Right cardiac atrium (tissue), 5 donors: ENCODE results near the gene ATP1A2. TPM values are rescaled to one million over a fixed set of nuclear protein-coding genes. Genes with fewer than 3 reads are reported as not detected.
"Not testable (repeated sequence)": the region's sequence is repeated elsewhere in the genome, so short reads cannot be mapped to it uniquely, and the experiment has no call there.

ENCODE experiments used
- ATAC-seq, 2 donors: fragments of 200-7000 bp; cut with Tn5 transposase; one replicate each; pipeline versions ENCODE4 v1.8.0 to v1.9.1; 2020; ENCODE audit warnings: moderate library complexity in 2 of 2, mild to moderate bottlenecking in 1 of 2
- DNase-seq, 3 donors: peaks; one replicate each; pipeline ENCODE4 v3.0.0-alpha.2; 2020
- H3K27ac ChIP-seq: one replicate; pipeline ENCODE4 v1.5.1; 2013; ENCODE audit warnings: mild to moderate bottlenecking, low read length, control low read depth, moderate library complexity
- H3K27me3 ChIP-seq: one replicate; pipeline ENCODE4 v1.6.1; 2013; ENCODE audit not compliant: control insufficient read depth, insufficient read depth
- H3K4me1 ChIP-seq: one replicate; pipeline ENCODE4 v1.6.1; 2013; ENCODE audit warnings: low read length; ENCODE audit not compliant: control insufficient read depth, insufficient read depth
- H3K4me3 ChIP-seq: one replicate; pipeline ENCODE4 v1.5.1; 2013; ENCODE audit warnings: low read length, control low read depth
- H3K9me3 ChIP-seq: one replicate; pipeline ENCODE4 v1.6.1; 2013; ENCODE audit warnings: low read length; ENCODE audit not compliant: control insufficient read depth
- WGBS: extraction: QIAGEN DNeasy Blood & Tissue Kit; methylation state at CpG from one replicate; pipeline ENCODE4 v1.1.7; 2013; 5-methylcytosine and 5-hydroxymethylcytosine counted together
- intact Hi-C, 4 donors: fragments of 100-400 bp; cut with DNase I; formaldehyde crosslinking; loops; one replicate each; pipeline versions ENCODE4 v1.11.0 to v1.14.0; 2022 to 2023
- polyA plus RNA-seq: library from polyadenylated mRNA; stranded (reverse); fragments of 200-250 nt; gene quantifications from one replicate; pipeline ENCODE4 v1.2.3, GENCODE V29; 2013
- total RNA-seq, 4 donors: library from RNA; stranded (reverse); fragmentation: NEBNext Ultra II Directional; extraction: Animal tissue kit (Norgen Biotek cat#: 25700); gene quantifications; one replicate each; pipeline ENCODE4 v1.2.1, GENCODE V29; 2021
- donor health status: healthy with polysubstance abuse.
- donor health status: DM: no; HTN: yes; CAD: no.
- donor health status: DM: no; HTN: no; CAD: no.
- donor health status: DM: no; HTN: yes; CAD: no; lungs with severe emphysema.
- donor health status: DM: yes; HTN: yes; CAD: no.

ATP1A2 gene
- total and polyA plus RNA-seq, 5 donors: 89.6 to 323 (median 251) TPM

DNA sequence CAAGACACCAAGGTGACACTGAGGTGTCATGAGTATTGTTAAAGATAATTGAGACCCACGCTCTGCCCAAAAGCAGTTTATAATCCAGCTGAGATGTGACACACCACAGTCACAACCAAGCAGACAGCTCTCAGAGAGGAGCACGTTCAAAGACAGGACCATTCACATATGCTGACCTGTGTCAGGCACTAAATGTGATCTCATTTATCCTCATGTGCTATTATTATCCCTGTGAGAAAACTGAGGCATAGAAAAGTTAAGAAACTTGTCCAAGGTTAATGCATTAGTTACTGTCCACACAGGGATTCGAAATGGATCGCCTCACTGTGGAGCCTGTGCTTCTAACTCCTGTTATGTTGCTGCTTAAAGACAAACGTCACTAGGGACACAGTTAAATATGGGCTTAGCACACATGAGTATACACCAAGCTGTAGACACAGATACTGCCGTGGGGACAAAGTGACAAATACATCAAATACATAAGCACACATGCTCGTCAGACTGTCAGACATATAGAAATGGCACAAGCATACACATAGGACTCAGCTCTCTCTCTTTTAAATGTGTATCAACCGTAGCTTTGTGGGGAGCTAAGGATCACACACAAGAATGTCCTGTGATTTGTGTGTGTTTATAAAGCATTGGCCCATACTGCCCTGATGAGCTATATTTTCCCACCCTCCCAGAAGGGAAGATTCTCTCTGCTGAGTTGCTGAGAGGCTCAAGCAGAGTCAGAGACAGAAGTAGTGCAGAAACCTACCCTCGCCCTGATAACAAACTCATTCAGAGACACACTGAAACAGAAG lies 13.6 kb upstream of the ATP1A2 start:
- no peak for ATAC-seq
- WGBS: 55% methylated on average over 9 of the region's 9 CpGs
- Histone ChIP-seq H3K4me1 (peaks cover 2% of the 10 kb centered on the region), H3K27ac (peak overlapping the region; percentile 74), H3K4me3 (no peak overlapping the region), H3K27me3 (no peaks in the 10 kb centered on the region), H3K9me3 (no peaks in the 10 kb centered on the region)
- DNase-seq: no peak
- intact Hi-C loops: loop anchor here in 2 of 4 donors (5.0 to 10.0 kb wide), 6 partner anchors 90 to 273 kb away; partner anchors contain the start of gene CASQ1 (in 1 of the 2)

DNA sequence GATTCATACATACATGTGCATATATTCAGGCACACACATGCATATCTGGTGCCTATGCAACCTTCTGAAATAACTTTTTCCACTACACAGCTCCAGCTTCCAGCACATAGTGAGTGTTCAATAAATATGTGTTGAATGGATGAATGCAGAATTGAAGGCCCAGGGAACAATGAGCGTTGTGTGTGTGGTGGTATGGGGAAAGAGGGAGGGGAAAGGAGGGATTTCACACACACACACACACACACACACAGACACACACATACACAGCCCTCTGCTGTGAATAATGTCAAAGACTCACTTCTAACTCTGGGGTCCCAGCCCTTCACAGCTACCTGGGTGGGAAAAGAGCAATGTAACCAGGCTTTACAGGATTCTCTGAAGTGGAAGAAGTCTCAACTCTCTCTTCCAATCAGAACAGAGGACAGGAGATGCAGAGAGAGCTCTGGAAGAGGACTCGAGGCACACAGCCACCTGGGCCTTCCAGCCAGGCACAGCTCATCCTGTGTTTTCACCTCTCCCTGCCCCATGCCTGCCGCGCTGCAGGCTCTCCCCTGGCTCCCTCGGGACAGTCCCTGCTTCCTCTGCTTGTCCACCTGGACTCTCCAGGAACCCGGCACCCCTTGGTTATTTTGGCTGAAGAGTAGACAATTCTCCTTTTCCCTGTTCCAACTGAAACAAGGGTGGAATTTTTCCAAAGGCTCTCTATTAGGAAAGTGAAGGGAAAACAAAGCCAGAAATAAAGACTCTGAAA lies 11.7 kb upstream of the ATP1A2 start:
- ATAC-seq (no peak), DNase-seq (no peak)
- Histone ChIP-seq H3K4me1 (no peaks in the 10 kb centered on the region), H3K27me3 (no peaks in the 10 kb centered on the region), H3K9me3 (no peaks in the 10 kb centered on the region), H3K27ac (no peak overlapping the region), H3K4me3 (no peak overlapping the region)
- intact Hi-C loops: loop anchor here in 2 of 4 donors (5.0 to 10.0 kb wide), 6 partner anchors 88 to 271 kb away; partner anchors contain the start of gene CASQ1 (in 1 of the 2)
- 46% methylated on average over 6 of the region's 6 CpGs for WGBS

DNA sequence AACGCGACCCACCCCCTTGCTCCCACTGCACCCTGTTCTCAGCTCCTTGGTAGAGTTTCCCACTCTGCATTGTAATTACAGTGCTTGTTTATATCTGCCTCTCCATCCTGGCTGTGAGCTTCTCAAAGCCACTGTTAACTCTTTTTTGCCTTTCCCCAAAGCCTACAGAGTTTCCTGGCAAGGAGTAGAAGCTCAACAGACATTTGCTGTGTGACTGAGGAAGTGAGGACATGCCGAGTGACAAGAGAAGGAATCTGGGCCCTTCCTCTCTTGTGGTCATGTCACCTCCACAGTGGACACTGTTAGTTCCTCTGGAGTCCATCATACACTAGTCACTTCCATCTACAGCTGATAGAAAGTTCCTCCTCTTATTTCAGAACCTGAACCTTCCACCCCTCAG lies 11.1 kb upstream of the ATP1A2 start:
- no peaks in the 10 kb centered on the region for H3K4me1 ChIP-seq
- 58% methylated on average over 3 of the region's 3 CpGs for WGBS
- H3K27me3 ChIP-seq: no peaks in the 10 kb centered on the region
- H3K27ac ChIP-seq: no peak overlapping the region
- ATAC-seq (no peak), DNase-seq (no peak)
- intact Hi-C loops: loop anchor here in 2 of 4 donors (5.0 to 10.0 kb wide), 6 partner anchors 88 to 270 kb away; partner anchors contain the start of gene CASQ1 (in 1 of the 2)
- H3K9me3 ChIP-seq: no peaks in the 10 kb centered on the region
- H3K4me3 ChIP-seq: no peak overlapping the region

DNA sequence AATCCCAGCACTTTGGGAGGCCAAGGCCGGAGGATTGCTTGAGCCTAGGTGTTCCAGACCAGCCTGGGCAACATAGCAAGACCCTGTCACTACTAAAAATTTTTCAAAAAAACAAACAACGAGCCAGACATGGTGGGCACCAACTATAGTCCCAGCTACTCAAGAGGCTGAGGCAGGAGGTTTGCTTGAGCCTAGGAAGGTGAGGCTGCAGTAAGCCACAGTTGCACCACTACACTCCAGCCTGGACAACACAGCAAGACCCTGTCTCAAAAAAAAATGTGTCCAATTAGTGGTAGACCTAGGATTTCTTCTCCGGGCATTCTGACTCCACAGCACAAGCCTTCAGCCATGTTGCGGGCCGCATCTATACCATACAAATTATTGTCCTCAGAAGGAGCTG lies 10.4 kb upstream of the ATP1A2 start:
- 95% methylated on average over 5 of the region's 5 CpGs for WGBS
- no peak overlapping the region for H3K4me3 ChIP-seq
- H3K27ac ChIP-seq: no peak overlapping the region
- intact Hi-C loops: loop anchor here in 1 of 4 donors (10.0 kb wide), 3 partner anchors 110 to 270 kb away; no protein-coding TSS in a partner anchor
- ATAC-seq (no peak), DNase-seq (no peak)
- no peaks in the 10 kb centered on the region for H3K9me3 ChIP-seq
- H3K4me1 ChIP-seq: no peaks in the 10 kb centered on the region
- H3K27me3 ChIP-seq: no peaks in the 10 kb centered on the region

DNA sequence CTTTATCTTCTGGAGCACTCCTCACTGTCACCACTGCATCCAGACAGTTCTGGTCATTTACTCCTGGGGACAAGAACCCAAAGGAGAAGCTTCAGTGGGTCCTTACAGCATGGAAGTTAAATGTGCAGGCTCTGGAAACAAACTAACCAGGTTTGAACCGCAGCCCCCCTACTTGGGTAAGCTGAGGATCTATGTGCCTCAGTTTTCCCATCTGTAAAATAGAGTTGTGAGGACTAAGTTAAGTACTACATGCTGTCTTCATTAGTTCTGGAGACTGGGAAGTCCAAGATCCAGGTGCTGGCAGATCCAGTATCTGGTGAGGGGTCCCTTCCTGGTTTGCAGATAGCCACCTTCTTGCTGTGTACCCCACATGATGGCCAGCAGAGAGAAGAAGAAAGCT lies 8.0 kb upstream of the ATP1A2 start:
- DNase-seq: no peak
- 96% methylated on average over 1 of the region's 1 CpG for WGBS
- Histone ChIP-seq H3K4me3 (no peak overlapping the region), H3K27ac (no peak overlapping the region), H3K27me3 (no peaks in the 10 kb centered on the region), H3K4me1 (peaks cover 2% of the 10 kb centered on the region), H3K9me3 (no peaks in the 10 kb centered on the region)
- no peak for ATAC-seq
- intact Hi-C loops: loop anchor here in 1 of 4 donors (10.0 kb wide), 3 partner anchors 107 to 267 kb away; no protein-coding TSS in a partner anchor

DNA sequence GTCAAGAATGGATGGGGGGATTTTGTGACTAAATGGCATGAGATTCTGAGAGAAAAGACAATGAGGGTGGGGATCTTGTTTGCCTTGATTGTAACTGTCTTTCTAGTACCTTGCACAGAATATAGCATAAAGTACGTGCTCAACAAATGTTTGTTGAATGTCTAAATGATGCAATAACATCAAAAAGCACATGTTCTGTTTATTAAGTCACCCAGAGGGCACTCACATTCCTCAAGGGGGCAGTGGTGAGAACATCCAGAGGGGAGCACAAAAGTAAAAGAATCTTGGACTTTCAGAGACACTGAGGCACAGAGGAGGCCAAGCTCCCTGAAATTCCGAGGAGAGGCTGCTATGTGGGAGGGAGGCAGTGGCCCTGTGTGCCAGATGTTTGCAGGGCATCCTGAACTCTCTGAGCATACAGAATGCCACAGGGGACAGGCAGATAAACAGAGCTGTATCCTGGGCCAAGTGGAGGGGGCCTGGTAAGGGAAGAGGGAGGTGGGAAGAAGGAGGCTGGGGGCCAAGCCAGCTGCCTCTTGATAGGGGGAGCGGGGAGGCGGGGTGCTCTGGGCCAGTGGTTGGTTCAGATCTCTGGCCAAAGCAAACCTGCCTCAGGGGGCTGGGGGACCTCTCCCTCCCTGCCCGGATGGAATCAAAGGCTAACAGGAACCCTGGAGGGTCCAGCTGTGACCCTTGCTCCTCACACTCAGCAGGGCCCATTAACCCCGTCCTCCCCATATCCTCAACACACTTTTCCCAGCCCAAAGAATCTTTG lies 6.5 kb upstream of the ATP1A2 start:
- no peak overlapping the region for H3K4me3 ChIP-seq
- H3K27ac ChIP-seq: no peak overlapping the region
- H3K27me3 ChIP-seq: no peaks in the 10 kb centered on the region
- no peak for ATAC-seq
- WGBS: 33% methylated on average over 6 of the region's 6 CpGs
- H3K4me1 ChIP-seq: peaks cover 2% of the 10 kb centered on the region
- DNase-seq: peak in 1 of 3 donors; percentile 65
- H3K9me3 ChIP-seq: no peaks in the 10 kb centered on the region
- intact Hi-C loops: loop anchor here in 1 of 4 donors (10.0 kb wide), 3 partner anchors 106 to 266 kb away; no protein-coding TSS in a partner anchor

DNA sequence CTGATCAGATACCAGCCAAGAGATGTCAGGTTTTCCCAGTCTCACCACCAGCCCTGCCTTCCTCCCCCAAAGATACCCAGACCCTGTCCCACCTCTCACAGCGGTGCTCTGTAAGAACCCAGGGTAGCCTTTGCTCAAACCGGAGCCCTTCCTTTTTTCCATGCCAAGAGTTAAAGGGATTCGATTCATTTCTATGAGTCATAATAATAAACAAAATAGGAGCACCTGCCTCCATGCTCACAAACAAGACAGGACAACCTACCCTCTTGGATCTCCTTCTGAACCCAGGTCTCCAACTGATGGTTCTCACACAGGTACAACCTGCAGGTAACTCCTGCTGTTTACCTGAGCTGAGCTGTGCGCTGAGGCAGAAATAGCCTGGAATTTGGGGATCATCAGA lies 5.9 kb upstream of the ATP1A2 start:
- no peak overlapping the region for H3K4me3 ChIP-seq
- ATAC-seq: no peak
- intact Hi-C loops: loop anchor here in 1 of 4 donors (10.0 kb wide), 3 partner anchors 105 to 265 kb away; no protein-coding TSS in a partner anchor
- 55% methylated on average over 4 of the region's 4 CpGs for WGBS
- H3K4me1 ChIP-seq: peaks cover 2% of the 10 kb centered on the region
- H3K27me3 ChIP-seq: no peaks in the 10 kb centered on the region
- H3K9me3 ChIP-seq: no peaks in the 10 kb centered on the region
- H3K27ac ChIP-seq: no peak overlapping the region
- peak in 1 of 3 donors; percentile 35 for DNase-seq

DNA sequence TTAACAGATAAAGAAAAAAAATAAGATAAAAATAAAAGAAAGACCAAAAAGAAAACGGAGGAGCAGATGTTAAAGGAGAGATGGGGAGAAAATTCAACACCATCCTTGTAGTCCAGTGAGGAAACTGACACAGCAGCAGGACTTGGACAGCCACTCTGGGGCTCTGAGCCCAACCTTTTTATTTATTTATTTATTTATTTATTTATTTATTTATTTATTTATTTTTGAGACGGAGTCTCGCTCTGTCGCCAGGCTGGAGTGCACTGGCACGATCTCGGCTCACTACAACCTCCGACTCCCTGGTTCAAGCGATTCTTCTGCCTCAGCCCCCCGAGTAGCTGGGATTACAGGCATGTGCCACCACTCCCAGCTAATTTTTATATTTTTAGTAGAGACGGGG lies 4.1 kb upstream of the ATP1A2 start:
- intact Hi-C loops, H3K27me3 ChIP-seq, ATAC-seq, H3K4me1 ChIP-seq, H3K27ac ChIP-seq, H3K4me3 ChIP-seq, DNase-seq, H3K9me3 ChIP-seq: not testable (repeated sequence)
- 90% methylated on average over 10 of the region's 10 CpGs for WGBS

DNA sequence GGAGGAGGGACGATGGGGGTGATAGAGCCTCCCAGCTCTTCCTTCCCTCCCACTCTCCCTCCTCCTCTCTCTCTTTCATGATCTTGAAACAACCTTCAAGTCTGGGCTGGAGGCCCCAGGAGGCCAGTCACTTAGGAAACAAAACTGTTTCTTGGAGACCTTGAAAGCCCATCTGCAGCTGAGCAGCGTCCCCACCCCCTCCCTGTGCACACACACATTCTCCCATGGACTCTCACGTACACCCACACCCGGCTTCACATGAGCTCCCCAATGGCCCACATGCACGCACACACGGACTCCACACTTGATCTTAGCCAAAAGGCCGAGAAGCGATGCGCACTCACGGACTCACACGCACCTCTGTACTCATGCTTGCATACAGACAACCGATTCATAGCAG lies 3.2 kb upstream of the ATP1A2 start:
- Histone ChIP-seq H3K9me3 (no peaks in the 10 kb centered on the region), H3K4me3 (no peak overlapping the region), H3K27ac (no peak overlapping the region), H3K4me1 (peaks cover 4% of the 10 kb centered on the region), H3K27me3 (no peaks in the 10 kb centered on the region)
- WGBS: 62% methylated on average over 12 of the region's 12 CpGs
- intact Hi-C loops: no loop called here
- no peak for ATAC-seq
- peak in 1 of 3 donors; percentile 59 for DNase-seq

DNA sequence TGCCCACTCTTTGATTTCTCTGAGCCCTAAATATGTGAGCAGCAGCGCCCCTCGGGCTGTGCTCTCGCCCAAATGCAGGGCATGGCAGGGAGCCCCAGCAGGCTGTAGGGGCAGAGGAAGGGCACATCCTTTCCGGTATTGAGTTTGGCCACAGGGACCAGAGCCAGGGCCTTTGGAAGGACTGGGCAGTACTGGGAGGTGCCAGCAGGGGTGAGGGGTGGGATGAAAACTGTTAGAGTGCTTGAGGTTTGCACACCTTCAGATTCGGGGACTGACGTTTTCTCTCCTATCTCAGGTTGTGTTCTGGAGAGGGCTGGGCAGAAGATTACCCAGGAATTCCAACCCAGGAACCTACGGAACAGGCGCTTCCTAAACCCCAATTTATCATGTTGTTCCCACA lies 2.2 kb upstream of the ATP1A2 start:
- Histone ChIP-seq H3K4me3 (no peak overlapping the region), H3K27me3 (no peaks in the 10 kb centered on the region), H3K27ac (peak overlapping the region; percentile 62), H3K9me3 (no peaks in the 10 kb centered on the region), H3K4me1 (peaks cover 7% of the 10 kb centered on the region)
- DNase-seq (peak in 1 of 3 donors; percentile 42), ATAC-seq (no peak)
- WGBS: 69% methylated on average over 8 of the region's 8 CpGs
- intact Hi-C loops: no loop called here
